ENCODE results near the gene SLC24A3. TPM values are rescaled to one million over a fixed set of nuclear protein-coding genes. Genes with fewer than 3 reads are reported as not detected.

Gene SLC24A3
- polyA plus RNA-seq, 1 donor = 9.9 TPM

DNA sequence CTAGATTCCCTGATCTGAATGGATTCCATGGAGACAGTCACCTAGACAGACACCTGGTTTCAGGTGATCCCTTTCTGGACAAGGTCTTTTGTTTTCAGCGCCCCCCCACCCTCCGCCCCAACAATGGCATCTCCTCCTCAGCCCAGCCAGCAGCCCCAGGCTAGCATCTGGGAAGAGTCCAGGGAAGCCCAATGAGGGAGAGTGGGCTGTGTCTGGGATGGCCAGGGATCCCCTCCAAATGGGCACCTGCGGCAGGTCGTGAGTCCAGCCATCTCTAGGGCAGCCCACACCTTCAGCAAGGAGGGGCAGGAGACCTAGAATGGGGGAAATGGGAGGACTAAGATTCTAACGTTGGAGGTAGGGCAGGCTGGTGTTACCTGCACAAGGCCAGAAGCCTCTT lies 1.2 kb upstream of the SLC24A3 start:
- H3K27me3 ChIP-seq (ENCODE audit: control insufficient read depth, insufficient read depth, low read length) = peaks cover 39% of the 10 kb centered on the region
- H3K4me3 ChIP-seq (ENCODE audit: low read length) = peak overlapping the region; percentile 30
- no peaks in the 10 kb centered on the region for H3K9me3 ChIP-seq (ENCODE audit: control insufficient read depth, low read depth, low read length)
- H3K36me3 ChIP-seq (ENCODE audit: control insufficient read depth, insufficient read depth, low read length) = no peaks in the 10 kb centered on the region
- peak overlapping the region; percentile 7 for H3K27ac ChIP-seq (ENCODE audit: low read length)
- DNase-seq = no peak
- no peaks in the 10 kb centered on the region for H3K4me1 ChIP-seq (ENCODE audit: control insufficient read depth, insufficient read depth, low read length)
- WGBS (ENCODE audit: insufficient coverage, low lambda C conversion rate) = no CpG with 5 or more reads among the region's 5 CpGs

DNA sequence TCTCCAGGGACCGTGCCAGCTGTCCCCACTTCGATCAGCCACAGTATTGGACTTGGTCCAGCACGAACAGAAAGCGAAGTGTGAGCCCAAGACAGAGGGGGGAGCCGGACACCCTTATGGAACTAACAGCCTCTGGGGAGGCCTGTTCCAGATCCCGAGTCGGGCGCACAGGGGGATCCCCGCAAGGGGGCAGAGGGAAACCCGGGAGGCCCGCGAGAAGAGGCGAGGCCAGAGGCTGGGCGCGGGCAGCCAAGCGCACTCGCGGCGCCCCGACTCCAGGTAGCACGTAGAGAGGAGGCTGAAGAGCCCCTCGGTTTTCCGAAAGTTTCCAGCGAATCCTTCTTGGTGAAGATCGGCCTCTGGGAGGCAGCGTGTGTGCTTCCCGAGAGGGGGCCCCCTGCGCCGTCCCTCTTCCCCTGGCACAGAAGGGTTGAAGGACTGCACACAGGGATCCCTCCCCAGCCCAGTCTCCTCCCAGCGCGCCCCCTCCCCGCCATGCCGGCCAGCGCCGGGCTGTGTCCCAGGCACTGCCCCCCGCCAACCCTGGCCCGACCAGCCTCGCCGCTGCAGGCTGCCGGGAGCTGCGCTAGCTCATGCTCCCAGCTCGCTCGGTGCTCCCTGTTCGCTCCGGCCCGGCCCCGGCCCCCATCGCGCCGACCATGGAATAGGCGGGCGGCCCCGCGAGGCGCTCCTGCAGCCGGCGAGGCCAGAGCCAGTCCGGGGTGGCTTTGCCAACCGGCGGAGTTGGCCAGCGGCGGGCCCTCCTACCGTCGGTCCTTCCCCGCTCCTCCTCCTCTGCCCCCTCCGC lies 577 bp upstream of the SLC24A3 start:
- no peaks in the 10 kb centered on the region for H3K36me3 ChIP-seq (ENCODE audit: control insufficient read depth, insufficient read depth, low read length)
- no peaks in the 10 kb centered on the region for H3K9me3 ChIP-seq (ENCODE audit: control insufficient read depth, low read depth, low read length)
- H3K4me3 ChIP-seq (ENCODE audit: low read length) = peak overlapping the region; percentile 30
- WGBS (ENCODE audit: insufficient coverage, low lambda C conversion rate) = no CpG with 5 or more reads among the region's 66 CpGs
- peak in 1 of 2 donors; percentile 49 for DNase-seq
- peaks cover 35% of the 10 kb centered on the region for H3K27me3 ChIP-seq (ENCODE audit: control insufficient read depth, insufficient read depth, low read length)
- H3K27ac ChIP-seq (ENCODE audit: low read length) = peak overlapping the region; percentile 33
- no peaks in the 10 kb centered on the region for H3K4me1 ChIP-seq (ENCODE audit: control insufficient read depth, insufficient read depth, low read length)

DNA sequence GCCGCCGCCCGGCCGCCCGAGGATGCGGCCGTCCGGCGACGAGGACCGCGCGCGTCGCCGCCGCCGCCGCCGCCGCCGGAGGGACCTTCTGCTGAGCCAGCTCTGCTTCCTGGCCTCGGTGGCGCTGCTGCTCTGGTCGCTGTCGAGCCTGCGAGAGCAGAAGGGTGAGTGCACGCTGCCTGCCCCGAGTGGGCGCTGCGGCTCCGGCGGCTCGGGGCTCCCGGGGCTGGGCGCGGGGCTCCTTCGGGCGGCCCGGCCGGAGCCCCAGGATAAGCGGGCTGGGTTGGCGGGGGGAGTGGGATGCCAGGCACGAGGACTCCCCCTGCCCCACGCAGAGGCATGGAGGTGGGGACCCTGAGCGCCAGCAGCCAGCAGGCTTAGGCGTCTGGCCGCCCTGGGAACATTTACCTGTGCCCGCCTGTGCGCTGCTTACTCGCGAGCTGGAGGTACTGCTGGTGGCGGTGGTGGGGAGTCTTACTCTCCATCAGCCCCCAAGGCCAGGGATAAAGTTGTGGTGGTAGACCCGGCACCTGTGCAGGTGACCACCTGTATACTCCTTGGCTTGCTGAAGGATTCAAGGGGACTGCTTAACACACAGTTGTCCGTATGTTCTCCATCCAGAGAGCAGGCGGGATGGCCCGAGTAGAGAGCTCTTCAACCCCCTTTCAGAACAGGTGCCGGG lies 520 bp downstream of the SLC24A3 start:
- Histone ChIP-seq H3K9me3 (ENCODE audit: control insufficient read depth, low read depth, low read length) (no peaks in the 10 kb centered on the region), H3K27me3 (ENCODE audit: control insufficient read depth, insufficient read depth, low read length) (peaks cover 35% of the 10 kb centered on the region), H3K4me3 (ENCODE audit: low read length) (peak overlapping the region; percentile 55), H3K4me1 (ENCODE audit: control insufficient read depth, insufficient read depth, low read length) (no peaks in the 10 kb centered on the region), H3K36me3 (ENCODE audit: control insufficient read depth, insufficient read depth, low read length) (no peaks in the 10 kb centered on the region), H3K27ac (ENCODE audit: low read length) (peak overlapping the region; percentile 42)
- peak; percentile 35 to 57 for DNase-seq
- no CpG with 5 or more reads among the region's 58 CpGs for WGBS (ENCODE audit: insufficient coverage, low lambda C conversion rate)

DNA sequence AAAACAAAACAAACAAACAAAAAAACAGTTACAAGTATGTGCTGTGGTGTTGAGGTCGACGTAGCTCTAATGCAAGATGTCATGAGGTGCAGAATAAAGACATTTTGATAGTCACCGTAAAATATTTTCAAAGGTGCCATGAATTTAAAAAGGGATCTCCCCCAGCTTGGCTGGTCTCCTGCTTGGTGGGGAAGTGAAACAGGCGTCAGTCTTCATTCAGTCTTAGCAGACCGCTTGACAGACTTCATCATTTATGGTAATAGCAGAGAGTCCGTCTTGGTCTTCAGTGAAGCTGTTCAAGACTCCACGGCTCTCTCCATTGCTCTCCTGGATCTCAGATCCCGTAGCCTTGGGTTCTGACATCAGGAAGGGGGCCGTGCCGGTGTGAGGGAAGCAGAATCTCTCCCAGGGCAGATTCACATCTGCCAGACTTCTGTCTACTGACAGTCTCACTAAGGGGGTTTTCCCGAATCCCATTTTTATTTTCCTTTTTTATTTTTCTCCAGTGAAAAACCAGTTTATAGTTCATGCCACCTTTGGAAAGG lies 1.6 kb downstream of the SLC24A3 start:
- no peak overlapping the region for H3K27ac ChIP-seq (ENCODE audit: low read length)
- H3K36me3 ChIP-seq (ENCODE audit: control insufficient read depth, insufficient read depth, low read length) = no peaks in the 10 kb centered on the region
- peaks cover 35% of the 10 kb centered on the region for H3K27me3 ChIP-seq (ENCODE audit: control insufficient read depth, insufficient read depth, low read length)
- no peaks in the 10 kb centered on the region for H3K4me1 ChIP-seq (ENCODE audit: control insufficient read depth, insufficient read depth, low read length)
- 91% methylated on average over 2 of the region's 11 CpGs for WGBS (ENCODE audit: insufficient coverage, low lambda C conversion rate)
- no peak for DNase-seq
- peak overlapping the region; percentile 55 for H3K4me3 ChIP-seq (ENCODE audit: low read length)
- no peaks in the 10 kb centered on the region for H3K9me3 ChIP-seq (ENCODE audit: control insufficient read depth, low read depth, low read length)

DNA sequence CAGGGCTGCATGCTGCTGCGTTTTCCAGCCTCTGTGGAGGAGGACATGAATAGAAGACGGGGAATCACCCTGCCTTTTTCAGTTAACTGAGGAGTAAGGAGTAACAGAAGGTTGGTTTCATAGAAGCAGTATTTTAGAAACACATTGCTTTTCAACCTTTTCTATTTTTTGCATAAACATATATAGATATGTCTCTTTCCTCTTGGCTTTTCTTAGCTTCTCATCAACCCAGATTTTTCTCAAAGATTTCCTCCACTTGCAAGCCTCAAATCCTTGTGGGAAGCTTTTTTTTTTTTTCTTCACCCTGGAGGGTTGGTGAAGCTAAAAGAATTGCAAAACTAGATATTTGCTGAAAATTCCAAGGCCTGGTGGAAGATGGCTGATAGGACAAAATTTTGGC lies 6.0 kb downstream of the SLC24A3 start:
- Histone ChIP-seq H3K4me3 (ENCODE audit: low read length) (no peak overlapping the region), H3K9me3 (ENCODE audit: control insufficient read depth, low read depth, low read length) (no peaks in the 10 kb centered on the region), H3K4me1 (ENCODE audit: control insufficient read depth, insufficient read depth, low read length) (no peaks in the 10 kb centered on the region), H3K27me3 (ENCODE audit: control insufficient read depth, insufficient read depth, low read length) (peaks cover 14% of the 10 kb centered on the region), H3K27ac (ENCODE audit: low read length) (no peak overlapping the region), H3K36me3 (ENCODE audit: control insufficient read depth, insufficient read depth, low read length) (no peaks in the 10 kb centered on the region)
- no peak for DNase-seq
- WGBS (ENCODE audit: insufficient coverage, low lambda C conversion rate) = 83% methylated on average over 2 of the region's 2 CpGs

DNA sequence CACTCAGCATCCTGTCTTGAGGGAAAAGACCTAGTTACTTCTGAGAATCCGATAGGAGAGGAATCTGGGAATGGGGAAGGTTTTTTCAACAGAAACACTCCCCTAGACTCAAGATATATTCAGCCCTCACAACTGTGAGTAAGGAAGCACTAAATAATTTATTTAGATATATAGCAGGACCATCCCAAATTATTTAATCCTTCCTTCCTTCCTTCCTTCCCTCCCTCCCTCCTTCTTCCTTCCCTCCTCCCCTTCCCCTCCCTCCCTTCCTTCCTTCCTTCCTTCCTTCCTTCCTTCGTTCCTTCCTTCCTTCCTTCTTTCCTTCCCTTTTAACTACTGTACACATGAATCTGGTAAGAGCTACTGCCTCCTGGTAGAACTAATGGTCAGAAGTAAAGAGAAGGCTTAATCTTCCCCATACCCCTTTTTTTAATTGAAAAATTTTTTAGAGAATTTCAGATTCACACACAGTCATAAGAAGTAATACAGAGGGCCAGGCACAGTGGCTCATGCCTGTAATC lies 10.1 kb downstream of the SLC24A3 start:
- Histone ChIP-seq H3K9me3 (ENCODE audit: control insufficient read depth, low read depth, low read length) (no peaks in the 10 kb centered on the region), H3K4me1 (ENCODE audit: control insufficient read depth, insufficient read depth, low read length) (no peaks in the 10 kb centered on the region), H3K27ac (ENCODE audit: low read length) (no peak overlapping the region), H3K4me3 (ENCODE audit: low read length) (no peak overlapping the region), H3K36me3 (ENCODE audit: control insufficient read depth, insufficient read depth, low read length) (no peaks in the 10 kb centered on the region), H3K27me3 (ENCODE audit: control insufficient read depth, insufficient read depth, low read length) (no peaks in the 10 kb centered on the region)
- no CpG with 5 or more reads among the region's 2 CpGs for WGBS (ENCODE audit: insufficient coverage, low lambda C conversion rate)
- DNase-seq = no peak

DNA sequence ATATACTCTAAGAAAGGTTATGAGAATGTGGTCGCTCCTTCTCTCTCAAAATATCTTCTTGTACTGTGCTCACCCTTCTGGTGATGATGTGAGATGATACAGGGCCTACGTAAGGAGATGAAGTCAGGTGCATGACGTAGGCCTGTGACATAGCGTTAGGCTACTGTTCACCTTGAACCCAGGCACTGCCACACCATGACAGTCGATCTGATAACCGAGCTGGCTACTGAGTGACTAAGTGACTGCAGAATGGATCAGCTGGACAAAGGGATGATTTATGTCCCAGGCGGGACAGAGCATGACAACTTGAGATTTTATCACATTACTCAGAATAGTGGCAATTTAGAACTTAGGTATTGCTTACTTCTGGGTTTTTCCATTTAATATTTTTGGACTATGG lies 11.2 kb downstream of the SLC24A3 start:
- H3K4me1 ChIP-seq (ENCODE audit: control insufficient read depth, insufficient read depth, low read length) = no peaks in the 10 kb centered on the region
- no peak overlapping the region for H3K4me3 ChIP-seq (ENCODE audit: low read length)
- no peak for DNase-seq
- no peaks in the 10 kb centered on the region for H3K27me3 ChIP-seq (ENCODE audit: control insufficient read depth, insufficient read depth, low read length)
- no peak overlapping the region for H3K27ac ChIP-seq (ENCODE audit: low read length)
- H3K36me3 ChIP-seq (ENCODE audit: control insufficient read depth, insufficient read depth, low read length) = no peaks in the 10 kb centered on the region
- no CpG with 5 or more reads among the region's 7 CpGs for WGBS (ENCODE audit: insufficient coverage, low lambda C conversion rate)
- no peaks in the 10 kb centered on the region for H3K9me3 ChIP-seq (ENCODE audit: control insufficient read depth, low read depth, low read length)

DNA sequence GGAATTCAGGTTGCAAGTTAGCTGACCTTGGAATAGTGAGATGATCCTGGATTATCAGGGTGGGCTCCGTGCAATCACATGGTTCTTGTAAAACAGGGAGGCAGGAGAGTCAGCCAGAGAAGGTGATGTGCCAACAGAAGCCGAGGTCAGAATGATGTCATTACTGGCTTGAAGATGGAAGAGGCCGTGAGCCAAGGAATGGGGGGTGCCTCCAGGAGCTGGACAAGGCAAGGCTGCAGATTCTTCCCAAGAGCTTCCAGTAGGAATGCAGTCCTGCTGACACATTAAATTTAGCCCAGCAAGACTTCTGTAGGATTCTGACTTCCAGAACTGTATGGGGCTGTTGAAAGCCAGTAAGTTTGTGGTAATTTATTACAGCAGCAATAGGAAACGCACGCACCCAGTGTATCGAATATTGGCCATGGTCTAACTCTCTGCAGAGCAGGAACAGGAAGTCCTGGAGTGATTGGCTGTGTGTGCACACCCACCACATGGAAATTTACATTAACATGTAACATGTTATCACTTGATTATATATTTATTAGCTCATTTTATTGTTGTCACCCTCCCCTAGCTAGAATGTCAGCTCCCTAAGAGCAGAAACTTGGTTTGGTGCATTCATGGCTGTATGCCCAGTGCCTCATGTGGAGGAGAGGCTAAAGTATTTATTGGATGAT lies 19.1 kb downstream of the SLC24A3 start:
- DNase-seq = no peak

DNA sequence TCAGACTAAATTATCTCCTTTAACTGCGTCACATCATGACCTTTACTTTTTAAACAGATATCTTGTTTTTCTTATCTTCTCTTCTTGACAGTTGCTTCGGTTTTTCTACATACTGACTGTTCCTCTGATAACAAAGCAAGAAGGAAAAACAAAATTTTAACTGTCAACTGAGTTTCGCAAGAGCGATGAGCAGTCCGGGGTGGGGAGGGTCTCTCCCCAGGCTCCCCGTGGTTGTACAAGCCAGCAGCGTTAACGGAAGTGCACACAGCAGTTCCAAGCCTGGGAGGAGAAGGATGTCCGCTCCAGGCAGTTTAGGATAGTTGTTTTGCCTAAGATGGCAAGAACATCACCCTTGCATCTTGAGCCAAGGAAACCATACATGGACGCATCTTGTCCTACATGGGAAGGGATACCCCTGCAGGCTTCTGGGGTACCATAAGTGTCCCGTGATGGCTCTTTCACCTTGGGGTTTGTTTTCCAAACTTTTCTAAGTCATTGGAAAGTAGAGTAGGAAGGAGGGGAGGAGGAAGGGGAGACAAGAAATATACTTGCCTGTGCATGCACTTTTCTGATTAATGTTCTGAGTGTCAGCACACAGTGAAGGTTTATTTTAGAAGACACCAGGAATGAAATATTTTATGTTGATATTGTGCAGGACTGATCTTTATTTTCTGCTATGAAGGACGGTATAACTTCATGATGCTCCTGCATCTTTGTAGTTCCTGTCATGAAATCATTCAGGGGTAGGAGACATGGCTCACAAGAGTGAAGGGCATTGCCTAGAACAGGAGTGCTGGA lies 20.8 kb downstream of the SLC24A3 start:
- Histone ChIP-seq H3K27me3 (ENCODE audit: control insufficient read depth, insufficient read depth, low read length) (peaks cover 4% of the 10 kb centered on the region), H3K4me3 (ENCODE audit: low read length) (no peak overlapping the region), H3K36me3 (ENCODE audit: control insufficient read depth, insufficient read depth, low read length) (no peaks in the 10 kb centered on the region), H3K27ac (ENCODE audit: low read length) (no peak overlapping the region), H3K9me3 (ENCODE audit: control insufficient read depth, low read depth, low read length) (no peaks in the 10 kb centered on the region), H3K4me1 (ENCODE audit: control insufficient read depth, insufficient read depth, low read length) (no peaks in the 10 kb centered on the region)
- WGBS (ENCODE audit: insufficient coverage, low lambda C conversion rate) = 27% methylated on average over 2 of the region's 12 CpGs
- DNase-seq = no peak

More for the DNA sequence above, 19.1 kb downstream of the SLC24A3 start:
- Histone ChIP-seq H3K27ac (ENCODE audit: low read length) (no peak overlapping the region), H3K9me3 (ENCODE audit: control insufficient read depth, low read depth, low read length) (no peaks in the 10 kb centered on the region), H3K4me3 (ENCODE audit: low read length) (no peak overlapping the region), H3K4me1 (ENCODE audit: control insufficient read depth, insufficient read depth, low read length) (no peaks in the 10 kb centered on the region), H3K36me3 (ENCODE audit: control insufficient read depth, insufficient read depth, low read length) (no peaks in the 10 kb centered on the region), H3K27me3 (ENCODE audit: control insufficient read depth, insufficient read depth, low read length) (peaks cover 4% of the 10 kb centered on the region)
- no CpG with 5 or more reads among the region's 6 CpGs for WGBS (ENCODE audit: insufficient coverage, low lambda C conversion rate)
